Tibial nerve (tissue), 4 donors: ENCODE measurements around the gene SPTLC2. TPM values are rescaled to one million over a fixed set of nuclear protein-coding genes. Genes with fewer than 3 reads are reported as not detected.

Experiments
- DNase-seq, 2 donors: peaks; one replicate each; pipeline ENCODE4 v3.0.0-alpha.2; 2019; ENCODE audit warnings: low spot score in 2 of 2
- H3K27ac ChIP-seq, 4 donors: fragments of 200-600 bp; sonication (generic) in 3 of 4; one replicate each; pipeline ENCODE4 v1.5.1; 2017 to 2019; ENCODE audit warnings: mild to moderate bottlenecking in 1 of 4
- H3K27me3 ChIP-seq, 2 donors: fragments of 200-600 bp; sonication (generic) in 1 of 2; one replicate each; pipeline versions ENCODE4 v1.5.1 to v1.6.0; 2017 to 2019
- H3K36me3 ChIP-seq, 3 donors: fragments of 200-600 bp; sonication (generic); one replicate each; pipeline ENCODE4 v1.5.1; 2018 to 2019
- H3K4me1 ChIP-seq, 4 donors: fragments of 200-600 bp; sonication (generic) in 3 of 4; one replicate each; pipeline ENCODE4 v1.5.1; 2017 to 2019
- H3K4me3 ChIP-seq, 4 donors: fragments of 200-600 bp; sonication (generic) in 3 of 4; one replicate each; pipeline ENCODE4 v1.5.1; 2017 to 2019; ENCODE audit warnings: mild to moderate bottlenecking in 1 of 4, moderate library complexity in 1 of 4
- H3K9me3 ChIP-seq, 4 donors: fragments of 200-600 bp; sonication (generic) in 3 of 4; one replicate each; pipeline ENCODE4 v1.5.1; 2017 to 2019
- EP300 ChIP-seq, 2 donors: sonication (generic); formaldehyde crosslinking; IDR thresholded peaks; one replicate each; pipeline ENCODE4 v1.6.1; 2017; ENCODE audit warnings: antibody characterized with exemption in 2 of 2, mild to moderate bottlenecking in 1 of 2
- POLR2A ChIP-seq, 2 donors: fragments of 450-650 bp; IDR thresholded peaks; one replicate each; pipeline ENCODE4 v1.6.1; 2017; ENCODE audit warnings: antibody characterized with exemption in 2 of 2, mild to moderate bottlenecking in 2 of 2, moderate library complexity in 2 of 2
- WGBS, 2 donors: methylation state at CpG; one replicate each; pipeline ENCODE4 v1.1.5; 2018; 5-methylcytosine and 5-hydroxymethylcytosine counted together
- total RNA-seq, 4 donors: library from RNA; depleted of rRNA; stranded (reverse); fragments of >200 nt; gene quantifications; one replicate each; pipeline ENCODE4 v1.1.0, GENCODE V29; 2016
- TF ChIP-seq, protein P1 (sequence below), 5 experiments: fragments of 200-600 bp in 3 of 5; fragments of 450-650 bp in 2 of 5; sonication (generic) in 3 of 5; IDR thresholded peaks; one replicate each; pipeline ENCODE4 v1.5.1; 2016 to 2019; ENCODE audit warnings: antibody characterized with exemption in 5 of 5, mild to moderate bottlenecking in 3 of 5, moderate library complexity in 2 of 5

SPTLC2 gene
- total RNA-seq, 4 donors from 2014 or later = 25.5 to 45.2 (median 29.7) TPM

GRCh38 chr14:77615361-77616132 lies 890 bp downstream of the SPTLC2 start:
- 9 to 14% methylated on average over 10 to 16 of the region's 16 CpGs for WGBS, 2 donors
- DNase-seq = no peak
- Histone ChIP-seq H3K27me3 (no peaks in the 10 kb centered on the region), H3K4me1 (peaks cover 0 to 42% (median 11%) of the 10 kb centered on the region in 4 donors), H3K36me3 (no peaks in the 10 kb centered on the region), H3K4me3 (peak overlapping the region; percentile 78 to 95 (median 90)), H3K27ac (peak overlapping the region; percentile 65 to 90 (median 85)), H3K9me3 (no peaks in the 10 kb centered on the region)
- TF ChIP-seq EP300 (IDR thresholded peaks at IDR 0.05) (no peak), POLR2A (IDR thresholded peaks at IDR 0.05) (no peak)
- TF ChIP-seq, protein P1, sequence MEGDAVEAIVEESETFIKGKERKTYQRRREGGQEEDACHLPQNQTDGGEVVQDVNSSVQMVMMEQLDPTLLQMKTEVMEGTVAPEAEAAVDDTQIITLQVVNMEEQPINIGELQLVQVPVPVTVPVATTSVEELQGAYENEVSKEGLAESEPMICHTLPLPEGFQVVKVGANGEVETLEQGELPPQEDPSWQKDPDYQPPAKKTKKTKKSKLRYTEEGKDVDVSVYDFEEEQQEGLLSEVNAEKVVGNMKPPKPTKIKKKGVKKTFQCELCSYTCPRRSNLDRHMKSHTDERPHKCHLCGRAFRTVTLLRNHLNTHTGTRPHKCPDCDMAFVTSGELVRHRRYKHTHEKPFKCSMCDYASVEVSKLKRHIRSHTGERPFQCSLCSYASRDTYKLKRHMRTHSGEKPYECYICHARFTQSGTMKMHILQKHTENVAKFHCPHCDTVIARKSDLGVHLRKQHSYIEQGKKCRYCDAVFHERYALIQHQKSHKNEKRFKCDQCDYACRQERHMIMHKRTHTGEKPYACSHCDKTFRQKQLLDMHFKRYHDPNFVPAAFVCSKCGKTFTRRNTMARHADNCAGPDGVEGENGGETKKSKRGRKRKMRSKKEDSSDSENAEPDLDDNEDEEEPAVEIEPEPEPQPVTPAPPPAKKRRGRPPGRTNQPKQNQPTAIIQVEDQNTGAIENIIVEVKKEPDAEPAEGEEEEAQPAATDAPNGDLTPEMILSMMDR (IDR thresholded peaks at IDR 0.05) = no peak

DNA sequence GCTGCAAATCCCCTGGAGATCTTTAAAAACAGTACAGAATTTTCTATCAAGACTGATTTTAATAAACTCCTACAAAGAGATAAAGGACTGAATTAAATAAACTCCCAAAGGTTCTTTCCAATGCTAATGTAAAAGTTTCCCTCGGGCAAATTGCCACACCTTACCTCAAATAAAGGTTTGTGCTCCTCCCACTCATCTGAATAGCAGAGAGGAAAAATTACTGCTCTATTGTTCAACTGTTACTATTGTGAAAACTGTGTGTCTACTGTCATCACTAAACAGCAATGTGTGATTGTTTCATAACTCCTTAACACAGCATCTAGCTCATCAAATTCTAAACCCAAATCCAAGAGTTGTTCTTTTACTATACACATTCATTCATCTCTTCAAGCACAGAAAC lies 3.2 kb downstream of the SPTLC2 start:
- Histone ChIP-seq H3K36me3 (no peaks in the 10 kb centered on the region), H3K27me3 (no peaks in the 10 kb centered on the region), H3K27ac (no peak overlapping the region), H3K4me1 (peaks cover 0 to 56% (median 13%) of the 10 kb centered on the region in 4 donors), H3K9me3 (no peaks in the 10 kb centered on the region), H3K4me3 (no peak overlapping the region)
- TF ChIP-seq POLR2A (IDR thresholded peaks at IDR 0.05) (no peak), EP300 (IDR thresholded peaks at IDR 0.05) (no peak)
- TF ChIP-seq, protein P1 (IDR thresholded peaks at IDR 0.05) = no peak
- 25 to 33% methylated on average over 1 of the region's 1 CpG for WGBS, 2 donors
- DNase-seq = no peak

- Histone ChIP-seq H3K36me3 (no peaks in the 10 kb centered on the region), H3K27me3 (no peaks in the 10 kb centered on the region), H3K9me3 (no peaks in the 10 kb centered on the region), H3K4me3 (no peak overlapping the region), H3K4me1 (peaks cover 0 to 61% (median 21%) of the 10 kb centered on the region in 4 donors), H3K27ac (no peak overlapping the region)
- 41 to 49% methylated on average over 2 of the region's 2 CpGs for WGBS, 2 donors
- no peak for DNase-seq
- TF ChIP-seq EP300 (IDR thresholded peaks at IDR 0.05) = no peak
- TF ChIP-seq POLR2A (IDR thresholded peaks at IDR 0.05) = no peak
- TF ChIP-seq, protein P1 (IDR thresholded peaks at IDR 0.05) = no peak
These were observed 4.3 kb downstream of the SPTLC2 start for GRCh38 chr14:77612011-77612620.

GRCh38 chr14:77610553-77610952 lies 5.9 kb downstream of the SPTLC2 start:
- DNase-seq = no peak
- Histone ChIP-seq H3K4me1 (peaks cover 0 to 56% (median 19%) of the 10 kb centered on the region in 4 donors), H3K9me3 (no peaks in the 10 kb centered on the region), H3K36me3 (no peaks in the 10 kb centered on the region), H3K27me3 (no peaks in the 10 kb centered on the region), H3K4me3 (no peak overlapping the region), H3K27ac (no peak overlapping the region)
- TF ChIP-seq POLR2A (IDR thresholded peaks at IDR 0.05) (no peak), EP300 (IDR thresholded peaks at IDR 0.05) (no peak)
- TF ChIP-seq, protein P1 (IDR thresholded peaks at IDR 0.05) = no peak
- WGBS, 2 donors = 97 to 98% methylated on average over 3 of the region's 3 CpGs

DNA sequence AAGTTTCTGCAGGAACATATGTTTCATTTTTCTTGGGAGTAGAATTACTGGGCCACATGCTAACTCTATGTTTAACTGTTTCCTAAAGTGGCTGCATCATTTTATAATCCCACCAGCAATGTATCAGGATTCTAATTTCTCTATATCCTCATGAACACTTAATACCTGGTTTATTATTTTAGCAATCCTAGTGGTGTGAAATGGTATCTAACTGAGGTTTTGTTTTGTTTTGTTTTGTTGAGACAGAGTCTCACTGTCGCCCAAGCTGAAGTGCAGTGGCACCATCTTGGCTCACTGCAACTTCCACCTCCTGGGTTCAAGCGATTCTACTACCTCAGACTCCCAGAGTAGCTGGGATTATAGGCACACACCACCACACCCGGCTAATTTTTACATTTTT lies 6.5 kb downstream of the SPTLC2 start:
- Histone ChIP-seq H3K27me3 (no peaks in the 10 kb centered on the region), H3K27ac (no peak overlapping the region), H3K4me3 (no peak overlapping the region), H3K9me3 (no peaks in the 10 kb centered on the region), H3K36me3 (no peaks in the 10 kb centered on the region), H3K4me1 (peaks cover 0 to 50% (median 14%) of the 10 kb centered on the region in 4 donors)
- no peak for TF ChIP-seq EP300 (IDR thresholded peaks at IDR 0.05)
- TF ChIP-seq, protein P1 (IDR thresholded peaks at IDR 0.05) = no peak
- TF ChIP-seq POLR2A (IDR thresholded peaks at IDR 0.05) = no peak
- 94 to 98% methylated on average over 3 of the region's 3 CpGs for WGBS, 2 donors
- DNase-seq = no peak
